ENCODE measurements around the gene EFHB.
A peak's percentile ranks its signal among the peaks of the same experiment; 100 is the strongest.

EFHB gene

DNA sequence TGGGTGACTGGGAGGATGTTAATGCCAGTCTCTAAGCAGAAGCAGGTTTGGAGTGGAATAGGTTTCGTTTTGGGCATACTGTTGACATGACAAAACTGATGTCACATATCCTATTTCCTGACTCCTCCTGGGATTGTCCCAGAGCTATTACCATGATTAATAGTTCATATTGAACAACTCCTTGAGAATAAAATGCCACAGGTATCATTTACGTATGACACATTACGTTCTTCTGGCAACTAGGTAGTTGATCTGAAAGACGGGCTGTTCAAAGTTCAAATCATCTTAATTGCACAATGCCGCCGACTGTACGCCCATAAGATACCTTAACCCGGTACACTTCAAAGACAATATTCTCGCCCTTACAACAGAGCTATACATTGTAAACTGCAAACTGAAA is 11.5 kb upstream of the EFHB start:
- Histone ChIP-seq H3K4me3 (ENCODE audit: low read depth in 1 of 2, low read length in 2 of 2) (peak overlapping the region in 1 of 2 experiments; percentile 99; a peak in 1 of 4 replicates), H3K4me2 (ENCODE audit: insufficient read depth, low read length) (peak overlapping the region; percentile 83), H3K9me3 (ENCODE audit: insufficient read depth, low read length, severe bottlenecking) (no peaks in the 10 kb centered on the region), H3K36me3 (ENCODE audit: insufficient read depth, low read length) (peaks cover 6% of the 10 kb centered on the region), H3K27ac (ENCODE audit: low read length) (no peak overlapping the region), H3K27me3 (ENCODE audit: insufficient read depth, low read length, poor library complexity) (no peaks in the 10 kb centered on the region), H4K20me1 (ENCODE audit: insufficient read depth, low read length) (peaks cover 22% of the 10 kb centered on the region; the same call in 1 of the 2 replicates), H2AFZ (ENCODE audit: low read depth, low read length) (peak overlapping the region; percentile 89; the same call in 1 of the 2 replicates), H3K9ac (ENCODE audit: low read depth, low read length) (no peak overlapping the region), H3K79me2 (ENCODE audit: insufficient read depth, low read length) (peaks cover 38% of the 10 kb centered on the region), H3K4me1 (ENCODE audit: insufficient read depth, low read length) (peaks cover 39% of the 10 kb centered on the region)
- ATAC-seq (ENCODE audit: insufficient read depth, low read depth), result no peak
- TF ChIP-seq EZH2 (IDR thresholded peaks at IDR 0.05; ENCODE audit: borderline replicate concordance, low read depth, low read length, severe bottlenecking), result no peak
- TF ChIP-seq CTCF (IDR thresholded peaks at IDR 0.05; ENCODE audit: borderline replicate concordance, extremely low read depth, low read length, poor library complexity, severe bottlenecking), result no peak
- DNase-seq, result no peak

- peaks cover 4% of the 10 kb centered on the region for H3K4me1 ChIP-seq (ENCODE audit: insufficient read depth, low read length)
- no peaks in the 10 kb centered on the region for H3K9me3 ChIP-seq (ENCODE audit: insufficient read depth, low read length, severe bottlenecking)
- ATAC-seq (ENCODE audit: insufficient read depth, low read depth) (no peak), DNase-seq (no peak)
- no peaks in the 10 kb centered on the region for H4K20me1 ChIP-seq (ENCODE audit: insufficient read depth, low read length)
- H2AFZ ChIP-seq (ENCODE audit: low read depth, low read length), result no peak overlapping the region
- TF ChIP-seq CTCF (IDR thresholded peaks at IDR 0.05; ENCODE audit: borderline replicate concordance, extremely low read depth, low read length, poor library complexity, severe bottlenecking), result no peak
- no peaks in the 10 kb centered on the region for H3K79me2 ChIP-seq (ENCODE audit: insufficient read depth, low read length)
- H3K9ac ChIP-seq (ENCODE audit: low read depth, low read length), result no peak overlapping the region
- no peak overlapping the region for H3K4me2 ChIP-seq (ENCODE audit: insufficient read depth, low read length)
- H3K36me3 ChIP-seq (ENCODE audit: insufficient read depth, low read length), result no peaks in the 10 kb centered on the region
- H3K27ac ChIP-seq (ENCODE audit: low read length), result no peak overlapping the region
- no peak overlapping the region for H3K4me3 ChIP-seq (ENCODE audit: low read depth in 1 of 2, low read length in 2 of 2)
- H3K27me3 ChIP-seq (ENCODE audit: insufficient read depth, low read length, poor library complexity), result no peaks in the 10 kb centered on the region
Measured at GRCh38 chr3:19940643-19941042, 6.6 kb upstream of the EFHB start.

DNA sequence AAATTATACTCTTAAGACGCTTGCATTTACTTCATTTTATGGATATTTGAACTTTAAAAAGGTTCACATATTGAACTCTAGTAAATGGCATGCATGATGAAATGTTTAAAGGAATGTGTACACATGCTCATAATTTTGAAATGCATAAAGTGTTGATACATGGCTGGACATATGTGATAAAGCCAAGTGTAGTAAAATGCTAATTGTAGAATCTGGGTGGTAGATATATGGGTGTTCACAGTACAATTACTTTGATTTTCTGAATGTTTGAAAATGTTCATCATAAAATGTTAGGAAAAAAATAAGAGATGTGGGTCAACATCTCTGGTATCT is 4.2 kb upstream of the EFHB start:
- Histone ChIP-seq H3K27me3 (ENCODE audit: insufficient read depth, low read length, poor library complexity) (no peaks in the 10 kb centered on the region), H3K9me3 (ENCODE audit: insufficient read depth, low read length, severe bottlenecking) (no peaks in the 10 kb centered on the region), H3K36me3 (ENCODE audit: insufficient read depth, low read length) (no peaks in the 10 kb centered on the region), H2AFZ (ENCODE audit: low read depth, low read length) (no peak overlapping the region), H3K4me3 (ENCODE audit: low read depth in 1 of 2, low read length in 2 of 2) (no peak overlapping the region), H3K27ac (ENCODE audit: low read length) (no peak overlapping the region), H4K20me1 (ENCODE audit: insufficient read depth, low read length) (no peaks in the 10 kb centered on the region), H3K9ac (ENCODE audit: low read depth, low read length) (no peak overlapping the region), H3K79me2 (ENCODE audit: insufficient read depth, low read length) (no peaks in the 10 kb centered on the region), H3K4me2 (ENCODE audit: insufficient read depth, low read length) (no peak overlapping the region), H3K4me1 (ENCODE audit: insufficient read depth, low read length) (no peaks in the 10 kb centered on the region)
- ATAC-seq (ENCODE audit: insufficient read depth, low read depth) (no peak), DNase-seq (no peak)
- no peak for TF ChIP-seq EZH2 (IDR thresholded peaks at IDR 0.05; ENCODE audit: borderline replicate concordance, low read depth, low read length, severe bottlenecking)
- no peak for TF ChIP-seq CTCF (IDR thresholded peaks at IDR 0.05; ENCODE audit: borderline replicate concordance, extremely low read depth, low read length, poor library complexity, severe bottlenecking)
